T-helper 22 cell (primary cell): ENCODE results near the gene GRID1.

Experiments used
- DNase-seq: peaks from one replicate; pipeline ENCODE4 v3.0.0-alpha.2; 2020; ENCODE audit warnings: low read depth

The GRID1 gene

DNA sequence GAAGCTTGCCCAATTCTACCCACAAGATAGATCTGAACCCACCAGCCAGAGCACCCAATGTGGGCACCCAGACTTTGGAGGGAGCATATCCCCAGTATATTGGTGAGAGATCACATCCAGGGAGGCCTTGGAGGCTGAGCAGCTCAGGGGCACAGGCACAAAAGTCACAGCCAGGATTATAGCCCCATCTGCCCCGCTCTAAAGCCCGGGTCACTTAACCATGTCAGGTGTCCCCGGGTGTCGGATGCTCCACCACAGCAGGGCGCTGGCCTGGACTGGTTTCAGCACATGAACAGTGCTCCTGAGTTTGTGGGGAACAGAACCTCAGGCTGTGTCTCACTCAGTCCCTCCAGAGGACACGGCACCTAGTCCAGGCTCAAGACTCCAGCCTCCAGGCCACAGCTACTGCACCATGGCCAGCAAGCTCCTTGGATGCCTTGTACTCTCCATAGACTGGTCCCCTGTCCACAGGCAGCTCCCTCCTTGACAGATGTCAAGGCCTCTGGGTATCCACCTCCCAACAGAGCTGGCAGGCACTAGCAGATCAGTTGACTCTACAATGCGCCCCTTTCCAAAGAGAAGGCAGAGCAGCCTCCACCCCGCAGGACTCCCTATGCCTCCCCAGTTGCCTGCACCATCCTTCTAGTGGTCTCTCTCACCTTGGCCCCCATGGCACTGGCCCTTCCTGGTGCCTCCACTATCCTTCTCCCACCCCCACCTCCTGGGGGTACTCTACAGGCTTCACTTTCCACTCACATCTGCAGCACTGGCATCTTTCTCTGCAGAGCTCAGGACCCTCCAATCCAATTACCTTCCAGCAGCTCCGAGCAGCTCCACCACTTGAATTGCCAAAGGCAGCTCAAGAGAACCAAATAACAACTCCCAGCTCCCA is 306.0 kb downstream of the GRID1 start:
- no peak for DNase-seq

GRCh38 chr10:86059892-86060291 is 306.7 kb downstream of the GRID1 start:
- no peak for DNase-seq

GRCh38 chr10:86058964-86059363 is 307.6 kb downstream of the GRID1 start:
- DNase-seq, result no peak

GRCh38 chr10:86057708-86058107 is 308.9 kb downstream of the GRID1 start:
- no peak for DNase-seq

DNA sequence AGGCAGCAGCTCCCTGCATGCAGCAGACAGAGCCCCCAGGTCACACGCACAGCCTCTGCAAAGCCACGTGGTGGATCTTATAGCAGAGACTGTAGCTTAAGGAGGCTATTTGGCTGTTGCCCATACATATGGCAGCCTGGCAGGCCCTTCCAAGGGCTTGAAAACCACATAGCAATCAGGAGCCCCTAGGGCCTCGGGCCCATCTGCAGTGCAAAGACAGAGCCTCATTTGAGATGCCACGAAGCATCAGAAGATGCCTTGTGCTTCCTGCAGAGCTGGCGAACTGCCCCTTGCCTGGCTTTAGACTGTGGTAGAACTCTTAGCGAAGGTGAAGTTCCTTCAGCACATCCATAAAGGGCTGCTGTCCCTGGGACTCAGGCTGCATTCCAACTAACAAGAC is 309.9 kb downstream of the GRID1 start:
- DNase-seq, result no peak

GRCh38 chr10:86055928-86056327 is 310.7 kb downstream of the GRID1 start:
- DNase-seq, result no peak

DNA sequence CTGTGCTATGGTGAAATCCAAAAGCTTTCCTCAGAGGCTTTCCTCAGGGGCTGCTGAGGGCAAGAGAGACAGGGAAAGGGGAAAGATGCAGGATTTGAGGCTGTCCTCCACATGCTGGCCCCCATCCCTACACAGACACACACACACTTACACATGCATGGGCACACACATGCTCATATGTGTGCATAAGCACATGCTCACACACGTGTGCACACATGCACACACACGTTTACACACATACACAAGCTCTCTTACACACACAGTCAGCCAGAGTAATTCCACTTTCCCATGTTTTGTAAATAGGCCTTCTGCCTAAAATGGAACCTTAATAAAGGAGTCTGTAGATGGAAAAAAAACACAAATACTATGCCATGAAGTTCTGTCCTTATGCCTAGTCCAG is 312.9 kb downstream of the GRID1 start:
- no peak for DNase-seq

DNA sequence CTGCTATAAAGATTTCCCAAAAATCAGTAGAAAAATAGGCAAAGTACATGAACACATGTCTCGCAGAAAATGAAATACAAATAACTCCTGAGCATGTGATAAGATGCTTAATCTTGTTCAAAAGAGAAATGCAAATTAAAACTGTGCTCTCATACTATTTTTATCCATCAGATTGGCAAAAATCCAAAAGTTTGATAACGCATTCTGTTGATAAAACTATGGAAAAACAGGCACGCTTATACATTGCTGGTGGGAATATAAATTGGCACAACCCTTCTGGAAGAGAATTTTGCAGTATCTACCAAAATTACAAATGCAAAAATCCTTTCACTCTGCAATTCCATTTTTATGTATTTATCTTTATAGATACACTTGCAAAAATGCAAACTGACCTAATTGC is 315.0 kb downstream of the GRID1 start:
- no peak for DNase-seq

GRCh38 chr10:86049442-86049841 is 317.2 kb downstream of the GRID1 start:
- DNase-seq, result no peak

DNA sequence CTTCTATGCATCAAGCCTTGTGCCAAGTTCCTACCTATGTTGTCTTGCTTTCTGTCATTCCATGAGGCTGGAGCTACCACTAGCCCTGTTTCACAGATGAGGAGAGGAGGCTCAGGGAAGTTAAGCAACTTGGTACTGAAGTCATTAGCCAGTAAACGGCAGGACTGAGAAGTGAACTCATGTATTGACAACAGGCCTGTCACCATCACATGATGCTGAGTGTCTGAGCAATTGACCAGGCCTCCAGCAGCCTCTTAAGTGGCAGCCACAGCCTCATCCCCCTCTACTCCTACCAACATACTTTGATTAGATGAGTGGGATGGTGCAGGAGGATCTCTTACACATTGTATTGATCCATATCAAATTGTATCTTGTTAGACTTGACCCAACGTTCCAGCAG is 317.6 kb downstream of the GRID1 start:
- no peak for DNase-seq

DNA sequence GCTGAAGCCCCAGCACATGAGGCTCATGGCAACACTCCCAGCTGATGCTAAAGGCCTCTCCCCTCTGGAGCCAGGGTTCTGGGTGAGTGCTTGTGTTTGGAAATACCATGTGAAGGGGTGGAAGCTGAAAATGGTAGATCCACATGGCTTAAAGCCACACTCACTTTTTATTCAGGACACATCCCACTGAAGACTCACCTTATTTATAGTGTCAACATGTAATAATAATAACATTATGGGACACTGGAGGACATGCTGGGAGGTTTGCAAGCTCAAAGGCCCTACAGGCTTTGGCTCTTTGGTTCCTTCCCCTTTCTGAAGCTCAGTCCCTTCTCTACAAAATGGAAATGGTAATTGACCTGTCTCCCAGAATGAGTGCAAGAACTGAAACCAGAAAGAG is 318.0 kb downstream of the GRID1 start:
- DNase-seq, result no peak

DNA sequence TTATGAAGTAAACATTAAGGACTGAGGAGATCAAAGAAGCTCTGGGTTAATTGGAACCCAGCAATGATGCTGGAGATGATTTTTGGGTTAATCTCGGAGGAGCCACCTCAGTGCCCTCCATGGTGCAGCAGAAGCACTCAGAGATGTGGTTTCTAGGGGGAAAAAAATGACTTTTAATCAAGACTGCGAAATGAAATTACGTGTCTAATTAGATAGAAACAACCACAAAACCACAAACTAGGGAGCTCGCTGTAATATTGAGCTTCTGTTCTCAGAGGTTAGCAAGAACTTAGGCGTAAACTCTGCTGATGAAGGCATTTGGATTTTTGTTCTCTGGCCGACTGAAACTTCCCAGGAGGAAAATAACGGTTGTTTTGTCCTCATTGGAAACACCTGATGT is 319.0 kb downstream of the GRID1 start:
- DNase-seq, result no peak

DNA sequence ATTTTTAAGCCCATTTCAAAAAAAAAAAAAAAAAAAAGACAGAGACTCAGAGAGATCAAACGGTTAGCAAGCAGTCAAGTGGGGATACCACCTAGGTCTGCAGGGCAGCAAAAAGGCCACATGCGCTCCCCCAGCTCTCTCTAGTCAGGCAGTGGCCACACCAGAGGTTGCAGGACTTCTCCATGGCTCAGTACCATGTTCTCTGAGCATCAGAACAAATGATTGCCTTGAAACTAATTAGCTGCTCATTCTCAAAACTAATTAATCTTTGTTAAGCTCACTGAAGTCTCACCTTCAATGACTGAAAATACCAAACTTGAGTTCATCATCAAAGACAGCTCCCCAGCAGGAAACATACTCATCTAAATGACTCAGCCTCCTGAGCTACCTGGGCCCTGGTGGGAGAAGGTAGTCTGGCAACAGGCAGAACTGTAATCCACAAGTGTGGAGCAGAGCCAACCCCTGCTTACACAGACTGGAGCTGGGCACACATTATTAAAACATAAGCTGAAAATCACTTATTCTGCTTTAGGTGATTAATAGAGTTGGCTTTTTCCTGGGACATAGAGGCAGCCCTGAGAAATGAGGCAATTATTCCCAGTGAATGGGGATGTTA is 319.6 kb downstream of the GRID1 start:
- DNase-seq, result no peak

GRCh38 chr10:86045896-86046295 is 320.7 kb downstream of the GRID1 start:
- DNase-seq, result no peak

GRCh38 chr10:86044029-86044428 is 322.6 kb downstream of the GRID1 start:
- no peak for DNase-seq

DNA sequence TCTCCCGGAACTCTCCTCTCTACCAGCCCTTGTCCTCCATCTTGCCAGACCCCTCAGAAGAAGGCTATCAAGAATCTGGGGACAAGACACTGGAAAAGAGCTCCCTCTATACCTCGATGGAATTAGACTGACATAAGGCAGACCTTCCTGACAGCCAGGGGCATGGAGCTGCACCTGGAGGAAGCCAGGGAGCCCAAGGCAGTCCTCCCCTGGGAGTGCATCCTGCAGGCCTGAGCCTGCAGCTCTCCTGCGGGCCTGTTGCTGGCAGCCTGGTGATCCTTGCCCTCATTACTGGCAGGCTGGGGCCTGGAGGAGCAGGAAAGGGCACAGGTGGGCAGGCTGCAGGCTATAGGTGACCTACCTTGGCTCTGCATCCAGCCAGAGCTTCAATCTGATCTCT is 323.4 kb downstream of the GRID1 start:
- no peak for DNase-seq

DNA sequence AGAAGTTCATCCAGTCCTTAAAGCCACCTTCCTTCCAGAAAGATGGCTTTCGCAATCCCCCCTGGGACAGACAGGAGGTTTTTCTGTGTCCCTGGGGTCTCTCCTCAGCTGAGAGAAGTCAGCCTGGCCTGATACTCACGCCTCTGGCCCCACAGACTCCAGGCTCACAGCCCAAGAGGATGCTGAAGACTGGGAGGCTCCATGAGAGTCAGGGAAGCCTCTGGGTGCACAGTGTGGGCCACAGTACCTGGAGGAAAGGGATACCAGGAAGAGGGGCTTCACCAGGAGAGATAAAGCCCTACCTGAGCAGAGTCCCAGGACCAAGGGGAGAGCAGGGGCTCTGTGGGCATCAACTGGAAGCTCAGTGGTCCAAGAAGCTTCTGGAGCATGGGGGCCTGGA is 324.4 kb downstream of the GRID1 start:
- DNase-seq, result no peak

DNA sequence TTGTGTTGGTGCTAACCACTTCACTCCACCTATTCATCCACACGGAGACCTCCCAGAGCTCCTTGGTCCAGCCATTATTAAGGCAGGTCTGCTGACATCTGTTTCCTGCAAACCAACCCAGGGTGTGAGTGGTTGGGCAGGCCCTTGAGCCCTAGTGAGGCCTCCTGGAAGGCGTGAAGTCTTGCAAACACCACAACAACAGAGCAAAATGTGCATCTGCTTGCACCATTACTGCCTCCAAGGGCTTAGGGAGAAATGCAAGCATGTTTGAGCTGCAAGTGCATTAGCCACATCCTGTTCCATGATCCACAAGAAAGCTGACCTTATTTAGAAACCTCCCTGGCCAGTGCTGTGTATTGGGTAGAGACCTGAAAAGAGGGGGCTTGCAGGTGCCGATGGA is 325.5 kb downstream of the GRID1 start:
- DNase-seq, result no peak

DNA sequence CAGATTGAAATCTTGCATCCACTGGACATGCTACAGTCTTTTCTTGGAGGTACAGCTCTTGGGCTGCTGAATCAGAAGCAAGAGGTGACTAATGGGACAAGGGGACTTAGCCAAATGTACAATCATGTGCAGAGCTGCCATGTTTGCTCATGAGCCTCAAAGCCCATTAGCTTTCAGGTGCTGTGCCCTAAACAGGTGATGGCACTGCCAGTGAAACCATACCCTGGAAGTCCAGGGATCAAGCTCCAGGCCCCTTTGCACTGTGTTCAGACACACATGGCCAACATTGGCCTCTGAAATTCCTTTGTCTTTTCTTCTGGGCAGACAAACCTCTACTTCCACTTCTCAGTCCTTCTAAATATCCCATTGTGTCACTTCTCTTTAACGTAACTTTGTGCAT is 328.2 kb downstream of the GRID1 start:
- DNase-seq, result no peak

DNA sequence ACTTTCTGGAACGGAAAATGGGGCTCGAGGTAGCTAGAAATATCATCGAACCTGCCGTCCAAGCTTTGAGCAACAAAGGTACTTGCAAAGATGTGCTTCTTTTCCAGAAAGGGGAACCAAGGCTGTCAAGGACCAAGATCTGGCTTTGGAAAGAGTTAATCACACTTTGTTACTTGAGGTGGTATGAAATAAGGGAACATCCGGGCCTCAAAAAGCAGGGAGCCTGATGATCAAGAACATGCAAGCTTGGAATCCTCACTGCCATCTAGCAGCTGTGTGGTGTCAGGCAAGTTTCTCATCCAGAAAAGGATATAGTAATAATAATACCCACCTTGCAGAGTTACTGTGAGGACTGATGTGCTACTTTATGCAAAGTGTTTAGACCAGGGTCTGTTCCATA is 329.5 kb downstream of the GRID1 start:
- DNase-seq, result no peak

- DNase-seq, result no peak
Observed at GRCh38 chr10:86036544-86036831, 330.1 kb downstream of the GRID1 start.

- DNase-seq, result no peak
Observed at GRCh38 chr10:86035791-86036543, 330.6 kb downstream of the GRID1 start.

DNA sequence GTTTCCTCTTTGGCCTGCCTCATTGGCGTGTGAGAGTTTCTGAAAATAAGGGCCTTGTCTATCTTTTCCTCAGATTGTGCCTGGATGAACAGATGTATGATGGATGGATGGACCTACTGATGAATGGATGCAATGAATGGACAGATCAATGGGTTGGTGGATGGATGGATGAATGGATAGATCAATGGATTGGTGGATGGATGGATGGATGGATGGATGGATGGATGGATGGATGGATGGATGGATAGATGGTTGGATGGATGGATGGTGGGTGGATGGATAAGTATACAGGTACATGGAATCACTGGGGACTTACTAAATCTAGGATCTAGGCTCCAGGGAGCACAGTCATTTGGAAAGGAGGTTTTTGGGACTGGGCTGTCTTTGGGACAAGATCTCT is 331.9 kb downstream of the GRID1 start:
- DNase-seq, result no peak
